Medulla oblongata (tissue), 1 donor: ENCODE results near the gene SEC14L1.
"Not testable (repeated sequence)": the region's sequence is repeated elsewhere in the genome, so short reads cannot be mapped to it uniquely, and the experiment has no call there.

Experiments
- DNase-seq: peaks from one replicate; pipeline ENCODE4 v3.0.0-alpha.2; 2015; ENCODE audit errors: extremely low spot score

The SEC14L1 gene

GRCh38 chr17:77141846-77142449, 1.2 kb downstream of the SEC14L1 start:
- DNase-seq = peak; percentile 57

GRCh38 chr17:77142689-77143088, 1.9 kb downstream of the SEC14L1 start:
- DNase-seq = no peak

- no peak for DNase-seq
Observed at GRCh38 chr17:77143306-77143705, 2.5 kb downstream of the SEC14L1 start.

- no peak for DNase-seq
Observed at GRCh38 chr17:77144227-77144626, 3.5 kb downstream of the SEC14L1 start.

- no peak for DNase-seq
Observed at GRCh38 chr17:77145224-77145611, 4.4 kb downstream of the SEC14L1 start.

GRCh38 chr17:77145612-77146245, 5.0 kb downstream of the SEC14L1 start:
- peak; percentile 88 for DNase-seq

- no peak for DNase-seq
Observed at GRCh38 chr17:77146246-77146632, 5.5 kb downstream of the SEC14L1 start.

GRCh38 chr17:77146882-77147281, 6.1 kb downstream of the SEC14L1 start:
- no peak for DNase-seq

GRCh38 chr17:77147357-77147801, 6.6 kb downstream of the SEC14L1 start:
- DNase-seq = no peak

GRCh38 chr17:77148077-77148939, 7.5 kb downstream of the SEC14L1 start:
- DNase-seq = no peak

GRCh38 chr17:77148940-77149510, 8.3 kb downstream of the SEC14L1 start:
- DNase-seq = no peak

- no peak for DNase-seq
Observed at GRCh38 chr17:77150196-77150595, 9.4 kb downstream of the SEC14L1 start.

- DNase-seq = peak; percentile 62
Observed at GRCh38 chr17:77151186-77151585, 10.4 kb downstream of the SEC14L1 start.

GRCh38 chr17:77152056-77152455, 11.3 kb downstream of the SEC14L1 start:
- DNase-seq = not testable (repeated sequence)

- DNase-seq = no peak
Observed at GRCh38 chr17:77153472-77153871, 12.7 kb downstream of the SEC14L1 start.

- DNase-seq = no peak
Observed at GRCh38 chr17:77153999-77154586, 13.3 kb downstream of the SEC14L1 start.

GRCh38 chr17:77155125-77155524, 14.4 kb downstream of the SEC14L1 start:
- no peak for DNase-seq

- DNase-seq = not testable (repeated sequence)
Observed at GRCh38 chr17:77157766-77158165, 17.0 kb downstream of the SEC14L1 start.

GRCh38 chr17:77160091-77160874, 19.5 kb downstream of the SEC14L1 start:
- no peak for DNase-seq

- no peak for DNase-seq
Observed at GRCh38 chr17:77160875-77161530, 20.2 kb downstream of the SEC14L1 start.

- no peak for DNase-seq
Observed at GRCh38 chr17:77161953-77162352, 21.2 kb downstream of the SEC14L1 start.
